HepG2 (cell line): ENCODE data around the gene BCL7A. TPM values are rescaled to one million over a fixed set of nuclear protein-coding genes. Genes with fewer than 3 reads are reported as not detected.

Source experiments
- BORCS8-MEF2B ChIP-seq: sonication (generic); formaldehyde crosslinking; IDR thresholded peaks from 2 replicates; pipeline ENCODE4 v1.8.0; 2022; ENCODE audit warnings: mild to moderate bottlenecking, missing genetic modification reagents
- CC2D1A ChIP-seq: sonication (generic); formaldehyde crosslinking; IDR thresholded peaks from 2 replicates; pipeline ENCODE4 v1.8.1; 2023; ENCODE audit warnings: mild to moderate bottlenecking, missing genetic modification reagents
- HCFC1 ChIP-seq: fragments of 150-350 bp; IDR thresholded peaks from 2 replicates; pipeline ENCODE4 v1.6.1; 2014; ENCODE audit warnings: low read depth, low read length
- LCORL ChIP-seq, 2 experiments: fragments of 450-650 bp in 1 of 2; sonication (generic) in 1 of 2; formaldehyde crosslinking in 1 of 2; IDR thresholded peaks; 2 replicates each; pipeline versions ENCODE4 v1.5.0 to v1.6.1; 2017 to 2020; ENCODE audit warnings: antibody characterized with exemption in 1 of 2, missing genetic modification reagents in 1 of 2
- MAF1 ChIP-seq: sonication (generic); formaldehyde crosslinking; IDR thresholded peaks from 2 replicates; pipeline ENCODE4 v1.5.0; 2020; ENCODE audit warnings: missing genetic modification reagents, borderline replicate concordance
- NR2C2 ChIP-seq: sonication (generic); formaldehyde crosslinking; IDR thresholded peaks from 2 replicates; pipeline ENCODE4 v1.4.0; 2020; ENCODE audit warnings: missing genetic modification reagents, mild to moderate bottlenecking, moderate library complexity, borderline replicate concordance
- SRF ChIP-seq: IDR thresholded peaks from 2 replicates; pipeline ENCODE4 v1.6.1; 2011; ENCODE audit warnings: mild to moderate bottlenecking, low read depth, low read length, moderate library complexity
- SSRP1 ChIP-seq: IDR thresholded peaks from 2 replicates; pipeline ENCODE4 v1.6.1; 2016; ENCODE audit warnings: control low read depth
- ZFX ChIP-seq: sonication (generic); formaldehyde crosslinking; IDR thresholded peaks from 2 replicates; pipeline ENCODE4 v1.4.0; 2020; ENCODE audit warnings: mild to moderate bottlenecking, low read depth, missing genetic modification reagents, moderate library complexity
- ZNF121 ChIP-seq: sonication (generic); formaldehyde crosslinking; IDR thresholded peaks from 2 replicates; pipeline ENCODE4 v1.5.0; 2020; ENCODE audit warnings: mild to moderate bottlenecking, missing genetic modification reagents
- ZNF160 ChIP-seq: sonication (generic); formaldehyde crosslinking; IDR thresholded peaks from 2 replicates; pipeline ENCODE4 v1.8.0; 2022; ENCODE audit warnings: mild to moderate bottlenecking, inconsistent platforms, missing genetic modification reagents
- ZNF3 ChIP-seq: IDR thresholded peaks from 2 replicates; pipeline ENCODE4 v1.7.0; 2017; ENCODE audit warnings: inconsistent platforms
- ZNF780A ChIP-seq: sonication (generic); formaldehyde crosslinking; IDR thresholded peaks from 2 replicates; pipeline ENCODE4 v1.8.0; 2022; ENCODE audit warnings: mild to moderate bottlenecking, missing genetic modification reagents, moderate library complexity
- polyA plus RNA-seq, 8 experiments: library from polyadenylated mRNA; depleted of rRNA in 3 of 8; stranded (reverse) in 7 of 8; unstranded in 1 of 8; fragments of >200 nt; fragmentation: Illumina TruSeq in 4 of 8; extraction: Trizol in 4 of 8; gene quantifications; 2 replicates each; pipeline versions ENCODE4 v1.2.1 to v1.2.3, GENCODE V29; 2011 to 2016; ENCODE audit warnings: low read depth in 4 of 8, missing spikeins in 1 of 8, mixed read lengths in 1 of 8; ENCODE audit not compliant: insufficient read depth in 1 of 8
- total RNA-seq, 5 experiments: library from RNA; depleted of rRNA; stranded (reverse); fragments of >200 nt; fragmentation: Illumina TruSeq; extraction: Trizol; gene quantifications; 2 replicates each; pipeline ENCODE4 v1.2.3, GENCODE V29; 2016; ENCODE audit warnings: low read depth in 1 of 5
- TF ChIP-seq, protein P1 (sequence below): sonication (generic); formaldehyde crosslinking; IDR thresholded peaks from 2 replicates; pipeline ENCODE4 v1.5.0; 2020; ENCODE audit warnings: mild to moderate bottlenecking, missing genetic modification reagents, borderline replicate concordance
- TF ChIP-seq, protein P2 (sequence below), 2 experiments: IDR thresholded peaks; 2 replicates each; pipeline ENCODE4 v1.6.1; 2011 to 2012; ENCODE audit warnings: low read length in 2 of 2, borderline replicate concordance in 1 of 2, low read depth in 1 of 2, mild to moderate bottlenecking in 1 of 2, moderate library complexity in 1 of 2

Gene BCL7A
- total and polyA plus RNA-seq, 2 of the 13 experiments (the other 11 are each of a cell fraction or from before 2014, with no cell fraction given), result 4.1 to 6.2 TPM

DNA sequence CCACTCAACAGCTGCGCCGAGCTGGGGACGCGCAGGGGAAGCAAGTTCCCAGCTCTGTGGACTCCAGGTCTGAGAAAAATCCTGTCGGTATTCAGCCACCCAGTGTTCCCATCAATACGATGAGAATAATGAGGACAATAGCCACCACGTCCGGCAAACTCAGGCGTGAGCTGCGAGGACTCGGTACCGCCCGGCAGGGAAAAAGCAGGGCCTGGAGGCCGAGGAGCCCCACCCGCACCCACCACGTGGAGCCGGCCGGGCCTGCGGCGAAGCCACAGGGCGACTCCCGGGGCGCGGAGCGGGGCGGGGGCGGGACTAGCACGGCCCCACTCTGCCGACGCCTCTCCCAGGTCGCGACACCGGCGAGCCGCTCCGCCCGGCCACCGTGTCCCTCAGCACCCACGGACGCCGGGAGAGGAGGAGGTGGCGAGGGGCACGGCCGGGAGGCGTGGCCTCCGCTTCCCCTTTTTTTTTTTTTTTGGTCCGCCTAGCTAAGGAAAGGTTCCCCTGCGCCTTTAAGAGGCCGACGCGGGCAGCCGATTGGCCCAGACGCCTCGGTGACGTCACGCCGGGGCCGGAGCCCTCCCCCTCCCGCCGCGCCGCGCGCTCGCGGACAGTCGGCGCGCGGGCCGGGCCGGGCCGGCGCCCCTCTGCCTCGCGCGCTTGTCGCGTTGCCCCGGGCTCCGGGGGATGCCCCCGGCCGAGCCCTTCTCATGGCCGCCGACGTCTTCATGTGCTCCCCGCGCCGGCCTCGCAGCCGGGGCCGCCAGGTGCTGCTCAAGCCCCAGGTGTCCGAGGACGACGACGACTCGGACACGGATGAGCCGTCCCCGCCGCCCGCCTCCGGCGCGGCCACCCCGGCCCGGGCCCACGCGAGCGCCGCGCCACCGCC, 56.7 kb downstream of the BCL7A start, which contains the start of gene MLXIP (continued):
- TF ChIP-seq, protein P1, sequence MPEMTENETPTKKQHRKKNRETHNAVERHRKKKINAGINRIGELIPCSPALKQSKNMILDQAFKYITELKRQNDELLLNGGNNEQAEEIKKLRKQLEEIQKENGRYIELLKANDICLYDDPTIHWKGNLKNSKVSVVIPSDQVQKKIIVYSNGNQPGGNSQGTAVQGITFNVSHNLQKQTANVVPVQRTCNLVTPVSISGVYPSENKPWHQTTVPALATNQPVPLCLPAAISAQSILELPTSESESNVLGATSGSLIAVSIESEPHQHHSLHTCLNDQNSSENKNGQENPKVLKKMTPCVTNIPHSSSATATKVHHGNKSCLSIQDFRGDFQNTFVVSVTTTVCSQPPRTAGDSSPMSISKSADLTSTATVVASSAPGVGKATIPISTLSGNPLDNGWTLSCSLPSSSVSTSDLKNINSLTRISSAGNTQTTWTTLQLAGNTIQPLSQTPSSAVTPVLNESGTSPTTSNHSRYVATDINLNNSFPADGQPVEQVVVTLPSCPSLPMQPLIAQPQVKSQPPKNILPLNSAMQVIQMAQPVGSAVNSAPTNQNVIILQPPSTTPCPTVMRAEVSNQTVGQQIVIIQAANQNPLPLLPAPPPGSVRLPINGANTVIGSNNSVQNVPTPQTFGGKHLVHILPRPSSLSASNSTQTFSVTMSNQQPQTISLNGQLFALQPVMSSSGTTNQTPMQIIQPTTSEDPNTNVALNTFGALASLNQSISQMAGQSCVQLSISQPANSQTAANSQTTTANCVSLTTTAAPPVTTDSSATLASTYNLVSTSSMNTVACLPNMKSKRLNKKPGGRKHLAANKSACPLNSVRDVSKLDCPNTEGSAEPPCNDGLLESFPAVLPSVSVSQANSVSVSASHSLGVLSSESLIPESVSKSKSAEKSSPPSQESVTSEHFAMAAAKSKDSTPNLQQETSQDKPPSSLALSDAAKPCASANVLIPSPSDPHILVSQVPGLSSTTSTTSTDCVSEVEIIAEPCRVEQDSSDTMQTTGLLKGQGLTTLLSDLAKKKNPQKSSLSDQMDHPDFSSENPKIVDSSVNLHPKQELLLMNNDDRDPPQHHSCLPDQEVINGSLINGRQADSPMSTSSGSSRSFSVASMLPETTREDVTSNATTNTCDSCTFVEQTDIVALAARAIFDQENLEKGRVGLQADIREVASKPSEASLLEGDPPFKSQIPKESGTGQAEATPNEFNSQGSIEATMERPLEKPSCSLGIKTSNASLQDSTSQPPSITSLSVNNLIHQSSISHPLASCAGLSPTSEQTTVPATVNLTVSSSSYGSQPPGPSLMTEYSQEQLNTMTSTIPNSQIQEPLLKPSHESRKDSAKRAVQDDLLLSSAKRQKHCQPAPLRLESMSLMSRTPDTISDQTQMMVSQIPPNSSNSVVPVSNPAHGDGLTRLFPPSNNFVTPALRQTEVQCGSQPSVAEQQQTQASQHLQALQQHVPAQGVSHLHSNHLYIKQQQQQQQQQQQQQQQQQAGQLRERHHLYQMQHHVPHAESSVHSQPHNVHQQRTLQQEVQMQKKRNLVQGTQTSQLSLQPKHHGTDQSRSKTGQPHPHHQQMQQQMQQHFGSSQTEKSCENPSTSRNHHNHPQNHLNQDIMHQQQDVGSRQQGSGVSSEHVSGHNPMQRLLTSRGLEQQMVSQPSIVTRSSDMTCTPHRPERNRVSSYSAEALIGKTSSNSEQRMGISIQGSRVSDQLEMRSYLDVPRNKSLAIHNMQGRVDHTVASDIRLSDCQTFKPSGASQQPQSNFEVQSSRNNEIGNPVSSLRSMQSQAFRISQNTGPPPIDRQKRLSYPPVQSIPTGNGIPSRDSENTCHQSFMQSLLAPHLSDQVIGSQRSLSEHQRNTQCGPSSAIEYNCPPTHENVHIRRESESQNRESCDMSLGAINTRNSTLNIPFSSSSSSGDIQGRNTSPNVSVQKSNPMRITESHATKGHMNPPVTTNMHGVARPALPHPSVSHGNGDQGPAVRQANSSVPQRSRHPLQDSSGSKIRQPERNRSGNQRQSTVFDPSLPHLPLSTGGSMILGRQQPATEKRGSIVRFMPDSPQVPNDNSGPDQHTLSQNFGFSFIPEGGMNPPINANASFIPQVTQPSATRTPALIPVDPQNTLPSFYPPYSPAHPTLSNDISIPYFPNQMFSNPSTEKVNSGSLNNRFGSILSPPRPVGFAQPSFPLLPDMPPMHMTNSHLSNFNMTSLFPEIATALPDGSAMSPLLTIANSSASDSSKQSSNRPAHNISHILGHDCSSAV (CRISPR knock-in tag), result no peak
- TF ChIP-seq HCFC1 (no peak), ZNF780A (CRISPR knock-in tag) (no peak), LCORL (IDR thresholded peaks at IDR 0.05) (no peak), LCORL (CRISPR knock-in tag; IDR thresholded peaks at IDR 0.05) (no peak), ZNF160 (0 out of 2 replicates have a peak, but pooled peaks have one; percentile 45), NR2C2 (CRISPR knock-in tag) (0 out of 2 replicates have a peak, but pooled peaks have one; percentile 2), MAF1 (CRISPR knock-in tag) (no peak), ZNF121 (CRISPR knock-in tag) (peak; percentile 96), CC2D1A (0 out of 2 replicates have a peak, but pooled peaks have one; percentile 42), SRF (no peak), ZNF3 (no peak), SSRP1 (CRISPR knock-in tag) (no peak), BORCS8-MEF2B (CRISPR knock-in tag) (peak; percentile 96), ZFX (CRISPR knock-in tag) (peak; percentile 86)
- TF ChIP-seq, protein P2, sequence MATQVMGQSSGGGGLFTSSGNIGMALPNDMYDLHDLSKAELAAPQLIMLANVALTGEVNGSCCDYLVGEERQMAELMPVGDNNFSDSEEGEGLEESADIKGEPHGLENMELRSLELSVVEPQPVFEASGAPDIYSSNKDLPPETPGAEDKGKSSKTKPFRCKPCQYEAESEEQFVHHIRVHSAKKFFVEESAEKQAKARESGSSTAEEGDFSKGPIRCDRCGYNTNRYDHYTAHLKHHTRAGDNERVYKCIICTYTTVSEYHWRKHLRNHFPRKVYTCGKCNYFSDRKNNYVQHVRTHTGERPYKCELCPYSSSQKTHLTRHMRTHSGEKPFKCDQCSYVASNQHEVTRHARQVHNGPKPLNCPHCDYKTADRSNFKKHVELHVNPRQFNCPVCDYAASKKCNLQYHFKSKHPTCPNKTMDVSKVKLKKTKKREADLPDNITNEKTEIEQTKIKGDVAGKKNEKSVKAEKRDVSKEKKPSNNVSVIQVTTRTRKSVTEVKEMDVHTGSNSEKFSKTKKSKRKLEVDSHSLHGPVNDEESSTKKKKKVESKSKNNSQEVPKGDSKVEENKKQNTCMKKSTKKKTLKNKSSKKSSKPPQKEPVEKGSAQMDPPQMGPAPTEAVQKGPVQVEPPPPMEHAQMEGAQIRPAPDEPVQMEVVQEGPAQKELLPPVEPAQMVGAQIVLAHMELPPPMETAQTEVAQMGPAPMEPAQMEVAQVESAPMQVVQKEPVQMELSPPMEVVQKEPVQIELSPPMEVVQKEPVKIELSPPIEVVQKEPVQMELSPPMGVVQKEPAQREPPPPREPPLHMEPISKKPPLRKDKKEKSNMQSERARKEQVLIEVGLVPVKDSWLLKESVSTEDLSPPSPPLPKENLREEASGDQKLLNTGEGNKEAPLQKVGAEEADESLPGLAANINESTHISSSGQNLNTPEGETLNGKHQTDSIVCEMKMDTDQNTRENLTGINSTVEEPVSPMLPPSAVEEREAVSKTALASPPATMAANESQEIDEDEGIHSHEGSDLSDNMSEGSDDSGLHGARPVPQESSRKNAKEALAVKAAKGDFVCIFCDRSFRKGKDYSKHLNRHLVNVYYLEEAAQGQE (IDR thresholded peaks at IDR 0.05; ENCODE audit: borderline replicate concordance in 1 of 2, low read depth in 1 of 2, low read length in 2 of 2), result no peak; a peak in 1 of 4 replicates
